CD4-positive, alpha-beta T cell treated with Interleukin-1 beta for 1 hour (primary cell): ENCODE results near the gene CHPF.

ENCODE experiments used
- DNase-seq, 2 donors: peaks; one replicate each; pipeline ENCODE4 v3.0.0-alpha.2; 2020 to 2022

CHPF gene

DNA sequence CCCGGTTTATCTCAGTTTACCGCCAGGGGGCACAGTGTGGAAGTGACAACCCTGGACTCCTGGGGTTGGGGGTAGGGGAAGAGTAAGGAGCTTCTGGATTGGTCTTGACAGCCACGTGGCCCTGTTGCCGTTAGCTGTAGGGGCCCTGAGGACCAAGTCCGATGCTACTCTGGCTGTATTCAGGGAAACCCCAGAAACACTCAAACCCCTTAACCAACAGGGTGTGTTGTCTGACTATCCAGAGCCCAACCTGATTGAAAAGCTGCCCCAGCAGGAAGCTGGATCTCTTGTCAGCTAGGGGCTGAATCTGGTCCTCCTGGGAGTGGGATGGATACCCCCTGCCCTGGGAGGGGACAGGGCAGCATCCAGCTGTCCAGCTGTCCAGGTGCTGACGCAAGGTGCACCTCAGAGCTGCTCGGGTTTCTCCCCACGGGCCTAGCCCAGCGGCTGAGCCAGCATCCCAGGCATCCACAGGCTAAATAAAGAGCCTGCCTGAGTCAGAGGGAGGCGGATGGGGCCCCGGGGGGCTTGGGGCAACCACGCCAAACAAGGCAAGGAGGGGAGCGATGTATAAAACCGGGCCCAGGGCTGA lies 48.0 kb downstream of the CHPF start:
- peak; percentile 56 to 64 for DNase-seq

DNA sequence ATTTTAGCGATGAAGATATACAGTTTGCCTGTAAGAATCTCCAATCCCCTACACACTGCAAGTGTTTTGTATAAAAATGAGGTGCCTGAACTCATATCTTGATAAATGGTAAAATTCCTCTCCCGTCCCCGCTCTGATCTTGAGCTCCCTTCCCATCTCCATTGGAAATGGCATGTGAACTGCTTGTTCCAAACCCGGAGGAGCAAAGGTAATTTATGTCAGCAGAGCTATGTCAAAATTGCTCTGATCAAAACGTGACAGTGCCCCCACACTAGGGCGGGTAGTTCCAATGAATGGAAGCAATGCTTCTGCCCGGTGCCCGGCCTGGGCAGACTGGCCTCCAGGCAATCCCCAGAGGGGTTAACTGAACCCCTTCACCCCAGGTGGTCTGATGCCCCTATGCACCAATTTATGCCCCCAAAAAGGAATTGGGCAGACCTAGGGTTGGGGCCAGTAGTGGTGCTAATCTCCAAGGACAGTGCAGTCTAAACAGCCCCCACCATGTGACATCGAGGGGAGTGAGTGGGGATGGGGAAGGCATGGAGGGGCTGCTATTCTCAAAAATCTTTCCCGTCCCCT lies 48.6 kb downstream of the CHPF start:
- no peak for DNase-seq

DNA sequence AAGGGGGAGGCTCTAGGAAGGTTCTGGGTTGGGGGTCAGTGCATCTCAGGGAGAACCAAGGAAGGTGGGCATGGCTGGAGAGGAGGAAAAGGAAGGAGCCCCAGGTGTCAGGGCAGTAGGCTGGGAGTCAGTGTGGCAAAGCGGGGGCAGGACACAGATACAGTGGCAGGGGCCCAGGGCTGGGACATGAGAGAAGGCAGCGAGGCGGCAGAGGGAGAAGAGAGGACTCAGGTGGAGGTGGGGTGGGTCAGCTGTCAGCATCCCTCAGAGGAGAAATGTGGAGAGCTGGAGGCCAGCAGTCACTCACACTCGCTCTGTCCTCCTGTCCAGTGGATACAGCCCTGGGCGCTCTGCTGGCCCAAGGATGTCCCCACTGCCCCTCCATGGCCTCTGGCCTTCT lies 50.5 kb downstream of the CHPF start:
- no peak for DNase-seq

DNA sequence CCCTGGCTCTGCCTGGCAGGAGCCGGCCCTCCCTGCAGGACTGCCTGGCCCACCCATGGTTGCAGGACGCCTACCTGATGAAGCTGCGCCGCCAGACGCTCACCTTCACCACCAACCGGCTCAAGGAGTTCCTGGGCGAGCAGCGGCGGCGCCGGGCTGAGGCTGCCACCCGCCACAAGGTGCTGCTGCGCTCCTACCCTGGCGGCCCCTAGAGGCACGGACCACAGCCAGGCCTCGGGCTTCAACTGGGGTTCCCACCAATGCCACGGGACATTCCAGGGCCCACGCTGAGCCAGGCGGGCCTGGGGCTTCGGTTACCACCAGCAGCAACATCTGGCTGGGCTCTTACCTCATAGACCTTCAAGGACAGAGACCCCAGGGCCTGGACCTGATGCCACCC lies 51.0 kb downstream of the CHPF start:
- no peak for DNase-seq

DNA sequence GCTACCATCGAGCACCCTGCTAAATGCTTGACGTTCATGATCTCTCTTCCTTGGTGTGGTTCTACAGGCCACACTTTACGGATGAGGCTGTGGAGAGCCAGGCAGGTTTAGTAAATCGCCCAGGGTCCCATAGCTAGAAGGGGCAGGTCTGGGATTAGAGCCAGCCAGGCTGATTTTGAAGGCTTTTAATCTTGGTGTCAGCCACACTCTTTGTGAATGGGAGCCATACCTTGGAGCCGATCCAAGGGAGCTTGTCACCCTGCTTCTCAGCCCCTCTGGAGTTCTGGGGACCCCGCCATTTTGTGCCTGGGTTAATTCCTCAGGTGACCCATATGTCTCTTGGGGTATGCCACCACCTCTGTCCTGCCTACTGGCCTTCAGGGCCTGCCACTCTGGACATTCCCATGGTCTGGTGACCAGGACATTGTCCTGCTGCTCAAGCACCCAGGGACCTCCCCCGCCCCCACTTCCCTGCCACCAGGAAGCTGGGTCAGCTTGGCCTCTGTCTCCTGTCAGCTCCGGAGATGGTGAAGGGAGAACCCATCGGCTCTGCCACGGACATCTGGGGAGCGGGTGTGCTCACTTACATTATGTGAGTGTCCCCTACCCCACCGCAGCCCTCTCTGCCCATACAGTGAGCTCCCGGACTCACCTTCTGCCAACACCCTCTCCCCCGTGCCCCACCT lies 52.2 kb downstream of the CHPF start:
- no peak for DNase-seq

DNA sequence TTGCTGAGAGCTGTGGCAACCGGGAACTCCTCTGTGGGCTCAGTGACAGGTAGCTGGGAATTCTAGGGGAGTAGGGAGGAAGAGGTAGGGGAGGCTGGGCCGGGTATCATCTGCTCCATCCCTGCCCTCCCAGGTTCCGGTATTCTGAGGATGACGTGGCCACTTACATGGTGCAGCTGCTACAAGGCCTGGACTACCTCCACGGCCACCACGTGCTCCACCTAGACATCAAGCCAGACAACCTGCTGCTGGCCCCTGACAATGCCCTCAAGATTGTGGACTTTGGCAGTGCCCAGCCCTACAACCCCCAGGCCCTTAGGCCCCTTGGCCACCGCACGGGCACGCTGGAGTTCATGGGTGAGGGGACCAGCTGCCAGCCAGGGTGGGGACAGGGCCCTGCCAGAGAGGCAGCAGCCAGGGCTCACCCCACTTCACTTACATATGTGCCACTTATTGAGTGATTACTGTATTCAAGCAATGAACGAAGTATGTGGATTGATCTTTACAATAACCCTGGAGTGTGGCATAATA lies 52.9 kb downstream of the CHPF start:
- DNase-seq, result no peak

DNA sequence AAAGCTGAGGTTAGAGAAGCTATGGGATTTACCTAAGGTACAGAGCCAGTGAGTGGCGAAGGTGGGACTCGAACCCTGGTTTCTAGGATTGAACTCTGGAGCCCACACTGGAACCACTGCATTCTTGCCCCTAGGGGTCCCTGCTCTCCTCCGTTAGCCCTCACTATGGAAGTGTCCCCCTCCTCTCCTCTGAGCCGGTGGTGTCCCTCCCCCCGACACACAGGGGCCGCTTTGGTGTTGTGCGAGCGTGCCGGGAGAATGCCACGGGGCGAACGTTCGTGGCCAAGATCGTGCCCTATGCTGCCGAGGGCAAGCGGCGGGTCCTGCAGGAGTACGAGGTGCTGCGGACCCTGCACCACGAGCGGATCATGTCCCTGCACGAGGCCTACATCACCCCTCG lies 53.4 kb downstream of the CHPF start:
- no peak for DNase-seq

DNA sequence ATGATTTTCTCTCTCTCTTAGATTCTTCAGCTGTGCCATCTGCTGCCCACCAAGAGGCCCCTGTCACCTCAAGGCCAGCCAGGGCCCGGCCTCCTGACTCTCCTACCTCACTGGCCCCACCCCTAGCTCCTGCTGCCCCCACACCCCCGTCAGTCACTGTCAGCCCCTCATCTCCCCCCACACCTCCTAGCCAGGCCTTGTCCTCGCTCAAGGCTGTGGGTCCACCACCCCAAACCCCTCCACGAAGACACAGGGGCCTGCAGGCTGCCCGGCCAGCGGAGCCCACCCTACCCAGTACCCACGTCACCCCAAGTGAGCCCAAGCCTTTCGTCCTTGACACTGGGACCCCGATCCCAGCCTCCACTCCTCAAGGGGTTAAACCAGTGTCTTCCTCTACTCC lies 54.3 kb downstream of the CHPF start:
- DNase-seq, result no peak
